NCI-H1048 (cell line): ENCODE data around the gene CBX2.
"Not testable (repeated sequence)": the region's sequence is repeated elsewhere in the genome, so short reads cannot be mapped to it uniquely, and the experiment has no call there.

Experiments used
- DNase-seq: peaks from one replicate; lab custom pipeline; 2025; lab: John Stamatoyannopoulos, UW

CBX2 gene

GRCh38 chr17:79769570-79770506 is 8.1 kb upstream of the CBX2 start:
- DNase-seq: no peak

DNA sequence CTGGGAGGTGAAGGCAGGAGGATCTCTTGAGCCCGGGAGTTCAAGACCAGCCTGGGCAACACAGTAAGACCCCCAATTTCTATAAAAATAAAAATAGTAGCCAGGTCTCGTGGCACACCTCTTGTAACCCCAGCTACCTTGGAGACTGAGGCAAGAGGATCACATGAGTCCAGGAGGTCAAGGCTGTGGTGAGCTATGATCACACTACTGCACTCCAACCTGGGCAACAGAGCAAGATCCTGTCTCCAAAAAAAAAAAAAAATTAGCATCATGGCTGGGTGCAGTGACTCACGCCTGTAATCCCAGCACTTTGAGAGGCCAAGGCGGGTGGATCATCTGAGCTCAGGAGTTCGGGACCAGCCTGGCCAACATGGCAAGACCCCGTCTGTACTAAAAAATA is 6.7 kb upstream of the CBX2 start:
- DNase-seq: no peak

DNA sequence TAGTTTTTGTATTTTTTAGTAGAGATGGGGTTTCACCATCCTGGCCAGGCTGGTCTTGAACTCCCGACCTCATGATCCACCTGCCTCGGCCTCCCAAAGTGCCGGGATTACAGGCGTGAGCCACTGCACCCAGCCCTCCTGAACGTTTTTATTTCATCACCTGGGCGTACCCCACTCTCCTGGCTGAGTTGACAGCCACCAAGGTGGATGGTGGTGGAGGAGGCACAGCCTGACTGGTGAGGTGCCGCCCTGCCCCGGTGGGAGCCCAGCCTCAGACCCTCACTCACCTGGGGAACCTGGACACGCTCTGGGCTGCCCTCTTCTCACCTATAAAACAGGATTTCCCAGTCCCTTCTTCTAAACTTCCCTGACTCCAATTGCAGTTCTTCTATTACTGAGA is 5.2 kb upstream of the CBX2 start:
- not testable (repeated sequence) for DNase-seq

DNA sequence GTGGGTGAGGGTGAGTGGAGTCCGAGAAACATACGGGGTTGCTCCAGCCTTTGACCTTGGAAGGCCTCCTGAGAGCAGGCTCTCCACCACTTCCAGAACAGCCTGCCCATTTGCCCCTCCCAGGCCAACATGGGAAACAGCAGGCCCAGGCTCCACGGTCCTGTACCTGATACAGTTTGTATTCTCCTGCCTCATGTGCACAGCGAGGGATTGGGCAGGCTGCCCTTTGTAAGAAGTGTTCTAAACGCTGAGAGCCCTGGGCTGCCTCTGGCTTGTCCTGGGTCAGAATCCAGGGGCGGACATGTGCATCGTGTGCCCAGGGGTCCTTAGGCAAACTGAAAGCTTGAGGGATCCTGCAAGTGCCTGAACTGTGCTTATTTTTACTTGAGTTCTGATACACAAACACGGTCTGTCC is 3.4 kb upstream of the CBX2 start:
- no peak for DNase-seq

GRCh38 chr17:79775632-79776031 is 2.3 kb upstream of the CBX2 start:
- no peak for DNase-seq

DNA sequence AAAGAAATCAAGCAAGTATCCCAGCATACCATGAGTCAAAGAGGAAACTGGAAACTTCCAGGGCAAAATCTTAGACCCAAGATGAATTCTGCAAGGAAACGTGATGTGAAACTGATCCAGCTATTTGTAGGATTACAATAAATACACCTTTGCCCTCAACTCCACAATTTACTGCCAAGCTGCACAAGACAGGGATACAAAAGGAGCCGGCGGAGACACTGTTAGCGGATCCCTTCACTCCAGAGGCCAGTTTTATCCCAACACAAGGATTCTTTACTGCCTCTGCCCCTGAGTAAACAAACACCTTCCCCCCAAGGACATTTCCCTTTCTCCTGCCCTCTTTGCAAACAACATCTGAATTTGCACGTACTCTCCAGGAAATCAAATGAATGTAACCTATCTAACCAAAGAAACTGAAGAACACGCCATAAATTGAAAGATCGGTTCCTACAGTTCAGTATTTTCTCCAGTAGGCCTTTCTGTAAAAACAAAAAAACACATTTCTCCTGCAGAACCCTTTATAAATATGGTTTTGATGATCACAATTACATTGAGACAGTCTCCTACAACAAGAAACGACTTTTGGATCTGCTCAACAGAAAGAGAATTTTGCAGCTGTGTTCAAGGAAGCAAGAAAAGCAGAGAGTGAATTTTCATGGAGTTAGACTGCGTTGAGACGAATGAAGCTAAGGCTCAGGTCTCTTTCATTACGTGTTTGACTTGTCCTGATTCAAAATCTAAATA is 1.4 kb upstream of the CBX2 start:
- no peak for DNase-seq

GRCh38 chr17:79777120-79777893 is 641 bp upstream of the CBX2 start:
- DNase-seq: no peak

GRCh38 chr17:79778504-79779083 is 646 bp downstream of the CBX2 start:
- DNase-seq: no peak

- DNase-seq: no peak
These were observed 1.2 kb downstream of the CBX2 start for GRCh38 chr17:79779084-79779529.

- DNase-seq: no peak
These were observed 1.9 kb downstream of the CBX2 start for GRCh38 chr17:79779661-79780365.

DNA sequence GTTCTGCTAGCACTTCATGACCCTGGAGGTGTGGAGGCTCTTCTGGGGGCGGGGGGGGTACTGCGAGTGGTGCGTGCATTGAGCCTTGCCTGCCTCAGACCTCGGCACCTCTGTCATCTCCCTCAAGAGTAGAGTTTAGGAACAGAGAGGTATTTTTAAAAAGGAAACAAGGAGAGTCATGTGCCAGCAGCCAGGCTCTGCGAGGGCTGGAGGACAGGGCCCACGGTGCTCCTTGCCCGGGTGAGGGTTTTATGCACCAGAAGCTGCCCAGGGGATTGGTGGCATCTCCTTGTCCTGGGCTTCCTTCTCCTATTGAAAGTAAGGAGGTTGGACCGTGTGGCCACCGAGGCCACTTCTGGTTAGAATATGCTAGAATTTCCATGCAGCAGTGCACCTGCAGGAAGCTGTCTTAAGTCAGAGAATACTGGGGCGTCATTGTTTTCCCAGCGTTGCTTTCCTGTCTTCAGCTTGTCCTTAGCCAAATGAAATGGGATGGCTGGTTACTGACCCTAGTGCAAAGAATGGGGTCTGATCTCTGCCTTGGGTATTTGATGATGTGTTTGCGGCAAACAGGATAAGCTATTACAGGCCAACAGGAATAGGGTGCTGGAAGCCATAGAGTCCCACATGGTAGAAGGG is 3.2 kb downstream of the CBX2 start:
- DNase-seq: no peak

- DNase-seq: no peak
These were observed 4.0 kb downstream of the CBX2 start for GRCh38 chr17:79781736-79782575.

GRCh38 chr17:79783891-79784290 is 5.9 kb downstream of the CBX2 start:
- no peak for DNase-seq

DNA sequence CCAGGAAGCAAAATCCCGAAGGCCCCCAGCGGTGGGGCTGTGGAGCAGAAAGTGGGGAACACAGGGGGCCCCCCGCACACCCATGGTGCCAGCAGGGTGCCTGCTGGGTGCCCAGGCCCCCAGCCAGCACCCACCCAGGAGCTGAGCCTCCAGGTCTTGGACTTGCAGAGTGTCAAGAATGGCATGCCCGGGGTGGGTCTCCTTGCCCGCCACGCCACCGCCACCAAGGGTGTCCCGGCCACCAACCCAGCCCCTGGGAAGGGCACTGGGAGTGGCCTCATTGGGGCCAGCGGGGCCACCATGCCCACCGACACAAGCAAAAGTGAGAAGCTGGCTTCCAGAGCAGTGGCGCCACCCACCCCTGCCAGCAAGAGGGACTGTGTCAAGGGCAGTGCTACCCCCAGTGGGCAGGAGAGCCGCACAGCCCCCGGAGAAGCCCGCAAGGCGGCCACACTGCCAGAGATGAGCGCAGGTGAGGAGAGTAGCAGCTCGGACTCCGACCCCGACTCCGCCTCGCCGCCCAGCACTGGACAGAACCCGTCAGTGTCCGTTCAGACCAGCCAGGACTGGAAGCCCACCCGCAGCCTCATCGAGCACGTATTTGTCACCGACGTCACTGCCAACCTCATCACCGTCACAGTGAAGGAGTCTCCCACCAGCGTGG is 6.5 kb downstream of the CBX2 start:
- no peak for DNase-seq

DNA sequence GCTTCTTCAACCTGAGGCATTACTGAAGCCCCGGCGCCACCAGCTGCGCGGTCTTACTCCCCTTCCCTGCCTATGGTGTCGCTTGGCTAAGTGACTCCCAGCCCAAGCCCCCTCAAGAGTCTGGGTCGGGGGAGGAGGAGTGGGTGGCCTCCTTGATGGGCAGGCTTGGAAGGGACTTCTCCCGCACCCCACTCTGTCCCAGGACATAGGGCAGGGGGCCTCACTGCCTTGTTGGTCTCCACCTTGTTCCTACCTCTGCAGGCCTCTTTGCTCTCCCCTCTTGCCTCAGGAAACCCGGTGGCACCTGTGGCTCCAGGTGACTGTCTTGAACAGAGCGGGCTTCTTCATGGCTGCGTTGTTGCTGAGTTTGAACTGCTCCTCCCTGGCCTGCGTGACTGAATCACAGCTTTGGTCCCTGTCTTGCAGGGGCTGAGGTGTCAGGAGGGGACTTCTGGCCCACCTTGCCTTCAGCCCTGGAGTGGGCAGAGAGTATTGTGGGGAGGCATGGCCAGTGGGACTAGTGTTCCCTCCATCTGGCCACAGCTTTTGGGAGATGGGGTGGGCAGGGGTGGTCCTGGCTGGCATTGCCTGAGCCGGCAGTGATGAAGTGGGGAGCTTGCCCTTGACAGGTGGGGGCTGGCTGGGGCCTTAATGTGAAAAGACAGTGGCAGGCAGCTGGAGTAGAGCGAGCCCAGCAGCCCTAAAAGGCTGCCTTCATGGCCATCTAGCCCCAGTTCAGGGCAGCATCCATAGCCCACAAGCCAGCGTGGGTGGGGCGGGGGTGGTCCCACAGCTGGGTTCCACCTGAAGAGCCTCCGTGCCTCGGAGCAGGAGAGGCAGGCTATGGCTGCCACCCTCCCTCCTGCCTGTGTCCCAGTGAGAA is 7.3 kb downstream of the CBX2 start:
- DNase-seq: no peak

DNA sequence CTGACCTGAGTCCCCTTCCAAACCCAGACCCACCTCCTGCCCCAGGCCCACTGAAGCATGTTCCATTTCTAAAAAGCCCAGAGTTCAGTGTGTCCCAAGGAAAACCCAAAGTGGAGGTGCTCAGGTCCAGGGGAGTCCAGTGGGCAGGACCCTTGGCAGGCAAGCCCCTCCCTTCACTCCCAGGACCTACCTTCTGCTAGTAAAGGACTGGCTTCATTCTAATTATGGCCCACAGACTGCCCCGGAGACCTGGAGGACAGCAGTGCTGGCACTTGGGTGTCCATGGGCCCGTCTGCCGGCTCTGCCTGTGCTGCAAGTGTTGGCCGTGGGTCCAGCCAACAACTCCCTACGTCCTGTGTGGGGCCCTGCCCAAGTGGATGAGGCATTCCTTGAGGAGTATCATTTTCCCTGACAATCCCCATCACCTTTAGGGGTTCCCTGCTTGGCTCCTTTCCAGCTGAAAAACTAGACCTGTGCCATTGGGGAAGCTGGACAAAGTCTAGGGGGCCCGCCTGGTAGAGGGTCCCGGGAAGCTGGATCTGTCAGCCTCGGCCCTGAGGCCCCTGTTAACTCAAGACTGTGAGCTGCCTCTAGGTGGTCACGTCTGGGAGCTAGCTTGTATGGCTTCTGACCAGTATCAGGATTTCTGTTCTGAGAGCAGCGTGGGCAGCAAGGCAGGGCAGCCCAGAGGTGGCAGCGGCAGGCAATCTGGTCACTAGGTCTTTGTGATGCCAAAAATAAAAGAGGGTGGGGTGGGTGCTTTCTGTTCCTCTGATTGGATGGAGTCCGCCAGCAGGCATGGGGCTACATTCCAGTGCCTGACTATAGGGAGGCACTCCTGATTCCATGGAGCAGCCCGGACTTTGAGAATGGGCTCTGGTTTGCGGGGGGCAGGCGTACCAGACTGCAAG is 8.2 kb downstream of the CBX2 start:
- DNase-seq: no peak

DNA sequence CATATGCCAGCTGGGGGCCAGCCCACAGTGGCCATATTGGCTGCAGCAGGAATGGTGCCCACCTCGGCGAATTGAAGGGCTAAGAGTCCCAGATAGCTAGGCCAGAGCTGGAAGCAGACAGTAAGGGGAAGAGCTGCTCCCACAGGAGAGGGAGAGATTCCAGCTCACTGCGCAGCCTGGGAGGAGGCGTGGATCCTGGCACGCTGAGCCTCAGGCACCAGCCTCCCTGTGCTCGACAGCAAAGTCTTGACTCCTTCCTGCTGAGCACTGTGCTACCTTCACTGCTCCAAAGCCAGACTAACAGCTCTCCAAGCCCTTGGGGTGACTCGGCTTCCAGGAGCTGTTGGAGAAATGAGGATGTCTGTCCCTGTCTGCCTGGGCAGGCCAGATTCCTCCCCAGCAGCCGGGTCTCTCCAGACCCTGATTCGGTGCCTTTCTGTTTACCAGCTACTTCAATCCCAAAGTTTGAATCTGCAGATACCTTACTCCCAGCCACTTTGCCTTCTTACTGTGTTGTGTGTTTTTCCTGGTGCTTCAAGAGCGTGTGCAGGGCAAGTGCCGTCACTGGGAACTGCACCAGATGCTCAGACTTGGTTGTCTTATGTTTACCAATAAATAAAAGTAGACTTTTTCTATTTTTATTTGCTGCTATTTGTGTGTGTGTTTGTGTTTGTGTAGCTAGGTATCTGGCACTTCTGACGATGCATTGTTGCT is 9.1 kb downstream of the CBX2 start:
- no peak for DNase-seq
